Right lobe of liver (tissue), 4 donors: ENCODE data around the gene CLCC1.

Experiments
- POLR2A ChIP-seq: fragments of 450-650 bp; IDR thresholded peaks from one replicate; pipeline ENCODE4 v1.6.1; 2017; ENCODE audit warnings: antibody characterized with exemption, mild to moderate bottlenecking
- TF ChIP-seq, protein P1 (sequence below), 4 donors: fragments of 200-600 bp in 3 of 4; fragments of 450-650 bp in 1 of 4; IDR thresholded peaks; one replicate each; pipeline versions ENCODE4 v1.5.1 to v1.8.0; 2016 to 2022; ENCODE audit warnings: antibody characterized with exemption in 4 of 4, mild to moderate bottlenecking in 2 of 4
- donor health status: DM: no; HTN: no; CAD: no.
- donor health status: DM: no; HTN: no; CAD: no.
- donor health status: DM: no; HTN: yes; CAD: no.

DNA sequence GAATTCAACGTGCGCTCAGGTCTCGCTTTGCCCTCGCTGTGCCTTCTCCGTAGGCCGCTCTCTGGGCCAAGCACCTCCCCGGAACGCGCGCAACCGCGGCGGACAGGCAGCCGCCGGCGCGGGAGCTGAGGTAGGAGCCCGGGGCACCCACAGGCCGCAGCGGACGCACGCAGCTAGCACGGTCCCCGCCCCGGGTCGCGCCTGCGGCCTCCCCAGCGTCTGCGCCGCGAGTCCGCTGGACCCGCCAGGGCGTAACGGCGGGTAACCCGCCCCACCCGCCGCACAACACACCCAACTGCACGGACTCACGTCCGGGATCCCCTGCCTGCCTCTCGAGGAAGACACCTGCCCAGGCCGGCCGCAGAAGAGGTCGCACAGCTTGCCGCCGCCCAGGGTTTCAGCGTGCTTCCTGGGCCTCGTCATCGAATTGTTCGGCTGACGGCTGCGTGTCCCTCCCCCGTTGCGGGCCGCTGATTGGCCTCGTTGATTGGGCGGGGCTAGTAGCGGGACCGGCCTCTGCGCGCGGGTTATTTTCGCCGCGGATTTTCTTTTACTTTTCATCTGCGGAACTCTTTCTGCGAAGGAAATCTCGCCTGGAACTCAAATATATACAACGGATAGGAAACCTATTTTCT lies at the start of gene CLCC1:
- TF ChIP-seq, protein P1, sequence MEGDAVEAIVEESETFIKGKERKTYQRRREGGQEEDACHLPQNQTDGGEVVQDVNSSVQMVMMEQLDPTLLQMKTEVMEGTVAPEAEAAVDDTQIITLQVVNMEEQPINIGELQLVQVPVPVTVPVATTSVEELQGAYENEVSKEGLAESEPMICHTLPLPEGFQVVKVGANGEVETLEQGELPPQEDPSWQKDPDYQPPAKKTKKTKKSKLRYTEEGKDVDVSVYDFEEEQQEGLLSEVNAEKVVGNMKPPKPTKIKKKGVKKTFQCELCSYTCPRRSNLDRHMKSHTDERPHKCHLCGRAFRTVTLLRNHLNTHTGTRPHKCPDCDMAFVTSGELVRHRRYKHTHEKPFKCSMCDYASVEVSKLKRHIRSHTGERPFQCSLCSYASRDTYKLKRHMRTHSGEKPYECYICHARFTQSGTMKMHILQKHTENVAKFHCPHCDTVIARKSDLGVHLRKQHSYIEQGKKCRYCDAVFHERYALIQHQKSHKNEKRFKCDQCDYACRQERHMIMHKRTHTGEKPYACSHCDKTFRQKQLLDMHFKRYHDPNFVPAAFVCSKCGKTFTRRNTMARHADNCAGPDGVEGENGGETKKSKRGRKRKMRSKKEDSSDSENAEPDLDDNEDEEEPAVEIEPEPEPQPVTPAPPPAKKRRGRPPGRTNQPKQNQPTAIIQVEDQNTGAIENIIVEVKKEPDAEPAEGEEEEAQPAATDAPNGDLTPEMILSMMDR (IDR thresholded peaks at IDR 0.05) = no peak
- peak; percentile 95 for TF ChIP-seq POLR2A
